Fibroblast of lung (primary cell): ENCODE measurements around the gene VPS50.

ENCODE experiments used
- CTCF ChIP-seq, 2 donors: IDR thresholded peaks in 1 of 2; conservative IDR thresholded peaks in 1 of 2; 1 replicate in 1 of 2; 2 replicates in 1 of 2; pipeline ENCODE4 v1.5.1; 2011 to 2012; ENCODE audit warnings: low read length in 2 of 2, control low read depth in 1 of 2, inconsistent platforms in 1 of 2, low read depth in 1 of 2, mild to moderate bottlenecking in 1 of 2
- EZH2 ChIP-seq: IDR thresholded peaks from 2 replicates; pipeline ENCODE4 v1.5.1; 2012; ENCODE audit warnings: low read length, control low read depth, mild to moderate bottlenecking; ENCODE audit errors: missing control alignments

- TF ChIP-seq CTCF (conservative IDR thresholded peaks at IDR 0.05 in 1 of 2, IDR thresholded peaks at IDR 0.05 in 1 of 2; ENCODE audit: low read depth in 1 of 2, low read length in 2 of 2) (no peak), EZH2 (no peak)
Observed at GRCh38 chr7:93316730-93317129, 84.6 kb downstream of the VPS50 start.
